Epithelial cell of proximal tubule (primary cell): Measurements from ENCODE around the gene PRRG4. TPM values are rescaled to one million over a fixed set of nuclear protein-coding genes. Genes with fewer than 3 reads are reported as not detected.

ENCODE experiments used
- DNase-seq: peaks from one replicate; pipeline ENCODE4 v3.0.0-alpha.2; 2011; ENCODE audit warnings: low read depth
- H3K4me3 ChIP-seq: 2 replicates; pipeline ENCODE4 v1.5.1; 2011; ENCODE audit warnings: low read depth, mild to moderate bottlenecking, low read length
- CTCF ChIP-seq: conservative IDR thresholded peaks from 2 replicates; pipeline ENCODE4 v1.5.1; 2012; ENCODE audit warnings: low read depth, mild to moderate bottlenecking, low read length
- total RNA-seq: library from RNA; depleted of rRNA; stranded (reverse); fragments of >200 nt; gene quantifications from 2 replicates; pipeline ENCODE4 v1.2.3, GENCODE V29; 2015

The PRRG4 gene
- total RNA-seq, 1 donor from 2014 or later, result 3.1 TPM

- no peak for DNase-seq
- peak overlapping the region; percentile 91 for H3K4me3 ChIP-seq
These were observed 65.2 kb downstream of the PRRG4 start for GRCh38 chr11:32894921-32895320.

GRCh38 chr11:32895471-32895870, 65.7 kb downstream of the PRRG4 start:
- no peak for TF ChIP-seq CTCF
- H3K4me3 ChIP-seq, result no peak overlapping the region
- no peak for DNase-seq

More at GRCh38 chr11:32894921-32895320, 65.2 kb downstream of the PRRG4 start:
- no peak for TF ChIP-seq CTCF

- H3K4me3 ChIP-seq, result no peak overlapping the region
These were observed 67.4 kb downstream of the PRRG4 start for GRCh38 chr11:32897103-32897502.

GRCh38 chr11:32899438-32899837, 69.7 kb downstream of the PRRG4 start:
- no peak overlapping the region for H3K4me3 ChIP-seq
- TF ChIP-seq CTCF, result no peak
- DNase-seq, result no peak

More at GRCh38 chr11:32897103-32897502, 67.4 kb downstream of the PRRG4 start:
- no peak for TF ChIP-seq CTCF
- DNase-seq, result no peak

GRCh38 chr11:32902089-32902665, 72.5 kb downstream of the PRRG4 start:
- no peak for DNase-seq
- TF ChIP-seq CTCF, result no peak
- H3K4me3 ChIP-seq, result no peak overlapping the region

GRCh38 chr11:32905028-32905667, 75.4 kb downstream of the PRRG4 start:
- DNase-seq, result no peak
- no peak overlapping the region for H3K4me3 ChIP-seq
- no peak for TF ChIP-seq CTCF

Other genes starting within 250 kb of the PRRG4 start
- 586 and 599 TPM in 2 replicates for gene EIF3M, start 246.1 kb upstream of the PRRG4 start, total RNA-seq
- gene CCDC73, start 35.3 kb upstream of the PRRG4 start, total RNA-seq, result not detected in 2 replicates
- gene QSER1, start 62.9 kb downstream of the PRRG4 start, total RNA-seq, result 12.7 and 18.6 TPM in 2 replicates
- 2.2 and 2.5 TPM in 2 replicates for gene DEPDC7, start 186.0 kb downstream of the PRRG4 start, total RNA-seq
- 9.8 and 15.2 TPM in 2 replicates for gene TCP11L1, start 209.6 kb downstream of the PRRG4 start, total RNA-seq